Adrenal gland (tissue), 12 donors: ENCODE data around the gene PON3. TPM values are rescaled to one million over a fixed set of nuclear protein-coding genes. Genes with fewer than 3 reads are reported as not detected.
A peak's percentile ranks its signal among the peaks of the same experiment; 100 is the strongest.

Experiments
- DNase-seq, 7 donors: peaks; one replicate each; pipeline ENCODE4 v3.0.0-alpha.2; 2019 to 2020
- H3K27ac ChIP-seq, 5 donors: fragments of 200-600 bp; sonication (generic) in 4 of 5; 1 replicate in 3 of 5; 2 replicates in 2 of 5; pipeline versions ENCODE4 v1.5.1 to v1.8.0; 2016 to 2020; ENCODE audit warnings: mild to moderate bottlenecking in 1 of 5
- H3K27me3 ChIP-seq: fragments of 200-600 bp; 2 replicates; pipeline ENCODE4 v1.8.0; 2021
- H3K36me3 ChIP-seq, 2 donors: fragments of 200-600 bp; replicated peaks in 1 of 2; 1 replicate in 1 of 2; 2 replicates in 1 of 2; pipeline versions ENCODE4 v1.5.1 to v1.8.0; 2018 to 2022
- H3K4me1 ChIP-seq, 2 donors: fragments of 200-600 bp; replicated peaks in 1 of 2; 1 replicate in 1 of 2; 2 replicates in 1 of 2; pipeline versions ENCODE4 v1.5.1 to v1.8.0; 2018 to 2021
- H3K4me3 ChIP-seq, 4 donors: fragments of 200-600 bp; sonication (generic) in 3 of 4; one replicate each; pipeline ENCODE4 v1.5.1; 2016 to 2018
- H3K9me3 ChIP-seq, 3 donors: fragments of 200-600 bp; sonication (generic) in 1 of 3; replicated peaks in 1 of 3; 1 replicate in 2 of 3; 2 replicates in 1 of 3; pipeline versions ENCODE4 v1.5.1 to v1.8.0; 2016 to 2021
- POLR2A ChIP-seq, 2 donors: fragments of 450-650 bp; IDR thresholded peaks; one replicate each; pipeline ENCODE4 v1.6.1; 2017; ENCODE audit warnings: antibody characterized with exemption in 2 of 2, mild to moderate bottlenecking in 2 of 2, moderate library complexity in 1 of 2
- WGBS, 4 donors: extraction: QIAGEN DNeasy Blood & Tissue Kit in 2 of 4; methylation state at CpG; one replicate each; pipeline versions ENCODE4 v1.1.5 to v1.1.7; 2013 to 2017; 5-methylcytosine and 5-hydroxymethylcytosine counted together
- intact Hi-C, 2 donors: fragments of 100-400 bp; cut with DNase I; formaldehyde crosslinking; loops; one replicate each; pipeline versions ENCODE4 v1.14.1 to v1.15.0; 2022 to 2023
- polyA plus RNA-seq, 3 donors: library from polyadenylated mRNA; stranded (reverse); fragments of 200-250 nt in 2 of 3; fragments of 350-450 nt in 1 of 3; fragmentation: Illumina TruSeq in 1 of 3; extraction: RNeasy Lipid Tissue Mini Kit (QIAGEN cat#74804) in 1 of 3; gene quantifications; one replicate each; pipeline ENCODE4 v1.2.3, GENCODE V29; 2013 to 2014
- total RNA-seq, 9 donors: library from RNA; depleted of rRNA in 4 of 9; stranded (reverse); fragments of >200 nt in 4 of 9; fragments of 120-200 nt in 1 of 9; fragmentation: NEBNext Ultra II Directional in 1 of 9; extraction: Animal tissue kit (Norgen Biotek cat#: 25700) in 1 of 9; gene quantifications; one replicate each; pipeline versions ENCODE4 v1.1.0 to v1.2.4, GENCODE V29; 2013 to 2023
- TF ChIP-seq, protein P1 (sequence below), 6 experiments: fragments of 450-650 bp in 4 of 6; fragments of 200-600 bp in 2 of 6; sonication (generic) in 1 of 6; IDR thresholded peaks; 1 replicate in 5 of 6; 2 replicates in 1 of 6; pipeline versions ENCODE4 v1.5.1 to v1.8.0; 2016 to 2021; ENCODE audit warnings: antibody characterized with exemption in 6 of 6, mild to moderate bottlenecking in 2 of 6, moderate library complexity in 1 of 6
- donor health status: healthy with polysubstance abuse.
- donor health status: Bipolar disorder and iron deficiency.
- donor health status: DM: yes; HTN: yes; CAD: no.
- donor health status: DM: no; HTN: no; CAD: no.
- donor health status: DM: no; HTN: no; CAD: no.
- donor health status: DM: yes; HTN: yes; CAD: no.

The PON3 gene
- total and polyA plus RNA-seq, 12 donors: 1.2 to 18.9 (median 3.0) TPM

- no peaks in the 10 kb centered on the region for H3K27me3 ChIP-seq
- intact Hi-C loops: no loop called here
- H3K36me3 ChIP-seq: peaks cover 0 to 16% of the 10 kb centered on the region in 2 donors
- H3K4me1 ChIP-seq: no peaks in the 10 kb centered on the region
- no peaks in the 10 kb centered on the region for H3K9me3 ChIP-seq
- no peak for TF ChIP-seq POLR2A (IDR thresholded peaks at IDR 0.05)
- TF ChIP-seq, protein P1, sequence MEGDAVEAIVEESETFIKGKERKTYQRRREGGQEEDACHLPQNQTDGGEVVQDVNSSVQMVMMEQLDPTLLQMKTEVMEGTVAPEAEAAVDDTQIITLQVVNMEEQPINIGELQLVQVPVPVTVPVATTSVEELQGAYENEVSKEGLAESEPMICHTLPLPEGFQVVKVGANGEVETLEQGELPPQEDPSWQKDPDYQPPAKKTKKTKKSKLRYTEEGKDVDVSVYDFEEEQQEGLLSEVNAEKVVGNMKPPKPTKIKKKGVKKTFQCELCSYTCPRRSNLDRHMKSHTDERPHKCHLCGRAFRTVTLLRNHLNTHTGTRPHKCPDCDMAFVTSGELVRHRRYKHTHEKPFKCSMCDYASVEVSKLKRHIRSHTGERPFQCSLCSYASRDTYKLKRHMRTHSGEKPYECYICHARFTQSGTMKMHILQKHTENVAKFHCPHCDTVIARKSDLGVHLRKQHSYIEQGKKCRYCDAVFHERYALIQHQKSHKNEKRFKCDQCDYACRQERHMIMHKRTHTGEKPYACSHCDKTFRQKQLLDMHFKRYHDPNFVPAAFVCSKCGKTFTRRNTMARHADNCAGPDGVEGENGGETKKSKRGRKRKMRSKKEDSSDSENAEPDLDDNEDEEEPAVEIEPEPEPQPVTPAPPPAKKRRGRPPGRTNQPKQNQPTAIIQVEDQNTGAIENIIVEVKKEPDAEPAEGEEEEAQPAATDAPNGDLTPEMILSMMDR (IDR thresholded peaks at IDR 0.05): no peak
- no peak overlapping the region for H3K4me3 ChIP-seq
- WGBS, 4 donors: 92 to 95% (median 93%) methylated on average over 3 of the region's 3 CpGs
- no peak for DNase-seq
- no peak overlapping the region for H3K27ac ChIP-seq
Observed at GRCh38 chr7:95405208-95405607, 9.0 kb upstream of the PON3 start.

- H3K9me3 ChIP-seq: no peaks in the 10 kb centered on the region
- H3K36me3 ChIP-seq: peaks cover 0 to 16% of the 10 kb centered on the region in 2 donors
- peak in 2 of 7 donors; percentile 13 to 37 for DNase-seq
- intact Hi-C loops: no loop called here
- H3K27ac ChIP-seq: peak overlapping the region in 1 of 5 donors; percentile 24
- H3K27me3 ChIP-seq: no peaks in the 10 kb centered on the region
- WGBS, 4 donors: 37 to 77% (median 62%) methylated on average over 4 of the region's 4 CpGs
- TF ChIP-seq, protein P1 (IDR thresholded peaks at IDR 0.05): no peak
- TF ChIP-seq POLR2A (IDR thresholded peaks at IDR 0.05): no peak
- H3K4me1 ChIP-seq: no peaks in the 10 kb centered on the region
- no peak overlapping the region for H3K4me3 ChIP-seq
Observed at GRCh38 chr7:95404316-95404865, 8.2 kb upstream of the PON3 start.

DNA sequence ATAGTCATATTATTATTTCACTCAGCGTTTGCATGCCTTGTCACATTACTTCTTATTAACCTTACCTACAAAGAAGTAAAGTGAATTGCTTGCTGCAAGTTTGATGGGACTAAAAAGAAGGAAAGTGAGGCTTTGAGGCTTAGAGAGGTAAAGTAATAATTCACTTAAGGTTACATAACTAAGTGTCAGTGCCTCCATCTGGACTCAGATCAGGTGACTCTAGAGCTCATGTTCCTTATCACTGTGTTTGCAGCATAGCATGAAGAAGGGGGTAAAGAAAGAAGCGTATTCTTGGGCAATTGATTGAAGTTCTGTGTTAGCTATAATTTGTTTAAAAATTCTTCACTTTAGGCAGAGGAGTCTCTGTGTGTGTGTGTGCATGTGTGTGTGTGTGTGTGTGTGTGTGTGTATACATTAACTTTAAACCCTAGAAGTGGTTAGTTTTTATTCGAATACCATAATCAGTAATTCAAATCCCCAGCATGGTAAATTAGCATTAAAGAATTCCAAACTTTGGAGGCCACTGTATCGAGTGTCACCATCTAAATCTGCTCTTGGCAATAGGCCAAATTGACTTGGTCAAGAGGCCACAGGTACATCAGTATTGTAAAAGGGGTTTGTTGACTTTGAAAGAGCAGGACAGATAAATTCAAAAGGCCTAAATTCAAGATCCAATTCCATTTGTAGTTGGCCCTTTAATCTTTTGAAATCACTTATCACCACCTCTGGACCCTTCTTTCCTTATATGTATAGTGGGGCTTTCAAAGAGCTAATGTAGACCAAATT is 2.2 kb upstream of the PON3 start:
- TF ChIP-seq POLR2A (IDR thresholded peaks at IDR 0.05): no peak
- TF ChIP-seq, protein P1 (IDR thresholded peaks at IDR 0.05): no peak
- Histone ChIP-seq H3K27ac (no peak overlapping the region), H3K4me3 (no peak overlapping the region), H3K4me1 (peaks cover 0 to 3% of the 10 kb centered on the region in 2 donors), H3K9me3 (no peaks in the 10 kb centered on the region), H3K27me3 (no peaks in the 10 kb centered on the region), H3K36me3 (no peaks in the 10 kb centered on the region)
- DNase-seq: no peak
- WGBS, 4 donors: 88 to 93% (median 91%) methylated on average over 4 of the region's 4 CpGs
- intact Hi-C loops: no loop called here

DNA sequence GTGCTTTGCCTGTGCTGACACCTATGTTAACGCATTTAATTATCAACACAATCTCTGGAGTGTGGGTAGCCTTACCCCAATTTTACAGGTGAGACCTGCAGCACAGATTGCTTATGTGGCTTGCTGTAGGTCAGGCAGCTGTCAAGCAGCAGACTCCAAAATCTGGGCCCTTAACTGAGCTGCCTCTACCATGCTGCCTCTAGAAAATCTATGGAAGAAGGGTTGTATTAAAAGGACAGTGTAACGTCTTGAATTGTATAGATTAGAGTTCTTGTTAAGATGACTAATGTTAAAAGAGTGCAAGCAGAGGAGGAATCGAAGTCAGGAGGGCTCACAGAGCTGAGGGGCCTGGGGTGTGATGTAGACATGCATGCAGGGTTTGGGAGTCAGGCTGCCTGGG is 1.2 kb upstream of the PON3 start:
- DNase-seq: no peak
- TF ChIP-seq, protein P1 (IDR thresholded peaks at IDR 0.05): no peak
- TF ChIP-seq POLR2A (IDR thresholded peaks at IDR 0.05): no peak
- peaks cover 0 to 13% of the 10 kb centered on the region in 2 donors for H3K4me1 ChIP-seq
- intact Hi-C loops: no loop called here
- no peaks in the 10 kb centered on the region for H3K27me3 ChIP-seq
- H3K4me3 ChIP-seq: no peak overlapping the region
- H3K27ac ChIP-seq: no peak overlapping the region
- no peaks in the 10 kb centered on the region for H3K9me3 ChIP-seq
- no peaks in the 10 kb centered on the region for H3K36me3 ChIP-seq
- 92 to 95% (median 94%) methylated on average over 3 of the region's 3 CpGs for WGBS, 4 donors
